Thoracic aorta (tissue), 2 donors: ENCODE results near the gene TRMT2B. TPM values are rescaled to one million over a fixed set of nuclear protein-coding genes. Genes with fewer than 3 reads are reported as not detected.

Experiments used
- ATAC-seq: fragments of 150-250 bp; one replicate; pipeline ENCODE4 v1.8.0; 2017; ENCODE audit warnings: low read depth; ENCODE audit not compliant: insufficient number of reproducible peaks, low FRiP score
- DNase-seq: peaks from one replicate; pipeline ENCODE4 v3.0.0-alpha.2; 2020; ENCODE audit warnings: low spot score
- H3K27ac ChIP-seq, 2 donors: fragments of 200-600 bp; sonication (generic); 1 replicate in 1 of 2; 2 replicates in 1 of 2; pipeline ENCODE4 v1.5.1; 2016; ENCODE audit warnings: mild to moderate bottlenecking in 2 of 2, moderate library complexity in 2 of 2
- H3K27me3 ChIP-seq: fragments of 200-600 bp; sonication (generic); replicated peaks from 2 replicates; pipeline ENCODE4 v1.6.0; 2016; ENCODE audit warnings: mild to moderate bottlenecking; ENCODE audit not compliant: insufficient read depth
- H3K36me3 ChIP-seq: fragments of 200-600 bp; sonication (generic); one replicate; pipeline ENCODE4 v1.5.1; 2016
- H3K4me1 ChIP-seq, 2 donors: fragments of 200-600 bp; sonication (generic); 1 replicate in 1 of 2; 2 replicates in 1 of 2; pipeline versions ENCODE4 v1.5.1 to v1.6.0; 2016; ENCODE audit warnings: low read depth in 2 of 2, mild to moderate bottlenecking in 1 of 2; ENCODE audit not compliant: control insufficient read depth in 1 of 2
- H3K4me3 ChIP-seq: fragments of 200-600 bp; sonication (generic); 2 replicates; pipeline ENCODE4 v1.5.1; 2016; ENCODE audit warnings: mild to moderate bottlenecking
- H3K9me3 ChIP-seq: fragments of 200-600 bp; sonication (generic); 2 replicates; pipeline ENCODE4 v1.5.1; 2016
- total RNA-seq, 2 donors: library from RNA; depleted of rRNA; stranded (reverse); fragments of >200 nt; gene quantifications; one replicate each; pipeline versions ENCODE4 v1.1.0 to v1.2.3, GENCODE V29; 2016
- TF ChIP-seq, protein P1 (sequence below): fragments of 200-600 bp; sonication (generic); IDR thresholded peaks from one replicate; pipeline ENCODE4 v1.5.1; 2019; ENCODE audit warnings: antibody characterized with exemption

The TRMT2B gene
- total RNA-seq, 2 donors from 2014 or later, result 16.1 to 20.5 TPM

DNA sequence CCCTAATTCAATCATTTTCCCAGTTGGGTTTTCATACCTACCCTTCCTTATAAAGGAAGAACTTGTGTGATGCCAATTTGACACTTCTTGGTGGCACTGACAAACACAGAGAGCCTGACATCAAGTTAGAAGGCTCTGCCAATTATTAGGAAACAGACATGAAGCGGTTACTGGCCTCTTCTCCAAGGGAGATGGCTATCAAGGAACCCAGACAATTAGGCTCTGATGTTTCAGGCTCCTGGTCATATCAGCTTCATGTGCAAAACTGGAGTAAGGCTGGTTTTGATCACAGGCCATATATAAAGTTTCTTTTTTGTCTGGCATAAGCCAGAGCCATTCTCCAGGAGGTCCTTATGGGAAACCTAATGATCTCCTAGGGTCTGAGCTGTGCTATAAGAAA is 82.0 kb downstream of the TRMT2B start:
- no peaks in the 10 kb centered on the region for H3K9me3 ChIP-seq
- H3K27me3 ChIP-seq, result no peaks in the 10 kb centered on the region
- H3K4me1 ChIP-seq, result no peaks in the 10 kb centered on the region
- no peak for ATAC-seq
- DNase-seq, result no peak
- H3K36me3 ChIP-seq, result no peaks in the 10 kb centered on the region
- no peak overlapping the region for H3K4me3 ChIP-seq
- no peak overlapping the region for H3K27ac ChIP-seq
- TF ChIP-seq, protein P1, sequence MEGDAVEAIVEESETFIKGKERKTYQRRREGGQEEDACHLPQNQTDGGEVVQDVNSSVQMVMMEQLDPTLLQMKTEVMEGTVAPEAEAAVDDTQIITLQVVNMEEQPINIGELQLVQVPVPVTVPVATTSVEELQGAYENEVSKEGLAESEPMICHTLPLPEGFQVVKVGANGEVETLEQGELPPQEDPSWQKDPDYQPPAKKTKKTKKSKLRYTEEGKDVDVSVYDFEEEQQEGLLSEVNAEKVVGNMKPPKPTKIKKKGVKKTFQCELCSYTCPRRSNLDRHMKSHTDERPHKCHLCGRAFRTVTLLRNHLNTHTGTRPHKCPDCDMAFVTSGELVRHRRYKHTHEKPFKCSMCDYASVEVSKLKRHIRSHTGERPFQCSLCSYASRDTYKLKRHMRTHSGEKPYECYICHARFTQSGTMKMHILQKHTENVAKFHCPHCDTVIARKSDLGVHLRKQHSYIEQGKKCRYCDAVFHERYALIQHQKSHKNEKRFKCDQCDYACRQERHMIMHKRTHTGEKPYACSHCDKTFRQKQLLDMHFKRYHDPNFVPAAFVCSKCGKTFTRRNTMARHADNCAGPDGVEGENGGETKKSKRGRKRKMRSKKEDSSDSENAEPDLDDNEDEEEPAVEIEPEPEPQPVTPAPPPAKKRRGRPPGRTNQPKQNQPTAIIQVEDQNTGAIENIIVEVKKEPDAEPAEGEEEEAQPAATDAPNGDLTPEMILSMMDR, result no peak

DNA sequence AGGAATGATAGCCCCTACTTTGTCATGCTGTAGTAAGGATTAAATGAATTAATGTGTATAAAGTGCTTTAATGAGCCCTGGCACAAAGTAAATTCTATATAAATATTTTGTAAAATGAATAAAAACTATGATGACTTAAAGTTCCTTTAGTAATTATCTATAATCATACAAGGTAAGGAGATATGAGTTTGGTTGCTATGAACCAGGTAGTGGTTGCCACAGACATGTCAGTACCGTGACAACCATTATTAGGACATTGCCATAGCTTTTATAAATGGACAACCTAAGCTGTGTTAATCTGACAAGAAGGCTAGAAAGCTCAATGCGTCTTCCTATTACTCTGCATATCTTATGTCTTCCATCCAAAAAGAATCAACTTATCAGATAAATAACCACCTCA is 82.5 kb downstream of the TRMT2B start, which contains the start of gene ARL13A:
ARL13A (plus strand) TSS at position 301 of the 400 bp plus-strand sequence. CDS start 3,982 bp downstream, outside the sequence.
- H3K36me3 ChIP-seq, result no peaks in the 10 kb centered on the region
- no peak for ATAC-seq
- H3K27ac ChIP-seq, result no peak within 1 kb of the TSS
- no peak within 1 kb of the TSS for H3K4me3 ChIP-seq
- no peaks in the 10 kb centered on the region for H3K27me3 ChIP-seq
- H3K4me1 ChIP-seq, result no peaks in the 10 kb centered on the region
- no peak for DNase-seq
- H3K9me3 ChIP-seq, result no peaks in the 10 kb centered on the region
- TF ChIP-seq, protein P1, result no peak

DNA sequence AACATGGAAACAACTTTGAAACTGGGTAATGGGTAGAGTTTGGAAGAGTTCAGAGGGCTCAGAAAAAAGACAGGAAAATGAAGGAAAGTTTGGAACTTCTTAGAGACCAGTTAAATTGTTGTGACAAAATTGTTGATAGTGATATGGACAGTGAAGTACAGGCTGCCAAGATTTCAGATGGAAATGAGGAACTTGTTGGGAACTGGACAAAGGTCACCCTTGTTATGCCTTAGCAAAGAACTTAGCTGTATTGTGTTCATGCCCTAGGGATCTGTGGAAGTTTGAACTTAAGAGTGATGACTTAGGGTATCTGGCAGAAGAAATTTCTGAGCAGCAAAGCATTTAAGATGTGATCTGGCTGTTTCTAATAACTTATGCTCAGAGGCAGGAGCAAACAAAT is 87.5 kb downstream of the TRMT2B start:
- Histone ChIP-seq H3K4me3 (no peak overlapping the region), H3K9me3 (no peaks in the 10 kb centered on the region), H3K27me3 (no peaks in the 10 kb centered on the region), H3K4me1 (no peaks in the 10 kb centered on the region), H3K36me3 (no peaks in the 10 kb centered on the region), H3K27ac (no peak overlapping the region)
- DNase-seq, result no peak
- no peak for ATAC-seq
- TF ChIP-seq, protein P1, result no peak

DNA sequence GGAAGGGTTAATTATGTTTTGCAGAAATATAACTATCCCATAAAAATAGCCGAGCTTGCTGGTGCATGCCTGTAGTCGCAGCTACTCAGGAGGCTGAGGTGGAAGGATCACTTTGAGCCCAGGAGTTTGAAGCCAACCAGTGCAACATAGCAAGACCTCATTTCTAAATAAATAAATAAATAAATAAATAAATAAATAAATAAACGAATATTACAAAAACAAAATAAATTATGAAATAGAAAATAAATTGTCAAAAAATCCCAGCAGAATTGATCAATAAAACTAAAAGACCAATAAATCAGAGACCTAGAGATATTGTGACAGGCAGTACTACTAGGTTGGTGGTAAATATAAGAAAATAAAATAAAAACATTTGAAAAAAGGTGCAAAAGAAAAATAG is 89.1 kb downstream of the TRMT2B start:
- ATAC-seq (no peak), DNase-seq (no peak)
- Histone ChIP-seq H3K27me3 (no peaks in the 10 kb centered on the region), H3K4me1 (no peaks in the 10 kb centered on the region), H3K36me3 (no peaks in the 10 kb centered on the region), H3K27ac (no peak overlapping the region), H3K4me3 (no peak overlapping the region), H3K9me3 (no peaks in the 10 kb centered on the region)
- TF ChIP-seq, protein P1, result no peak

Other genes starting within 250 kb of the TRMT2B start
- gene CSTF2, start 231.7 kb downstream of the TRMT2B start, total RNA-seq, result 1 to 10 TPM; 7.2 to 9.2 TPM
- gene NOX1, start 177.8 kb downstream of the TRMT2B start, total RNA-seq, result not detected
- 1 to 10 TPM in 1 of 2 donors, under 1 TPM in 1; 0.14 to 1.6 TPM for gene XKRX, start 123.2 kb downstream of the TRMT2B start, total RNA-seq
- gene ARL13A, start 82.4 kb downstream of the TRMT2B start, total RNA-seq, result not detected
- gene TMEM35A, start 26.8 kb upstream of the TRMT2B start, total RNA-seq, result 1 to 10 TPM in 1 of 2 donors, under 1 TPM in 1; 0.68 to 7.7 TPM
- 1 to 10 TPM; 2.2 to 2.4 TPM for gene CENPI, start 46.1 kb upstream of the TRMT2B start, total RNA-seq
- under 1 TPM; 0.14 to 0.99 TPM for gene DRP2, start 167.7 kb upstream of the TRMT2B start, total RNA-seq
- not detected for gene TAF7L, start 239.2 kb upstream of the TRMT2B start, total RNA-seq